Measurements from ENCODE around the gene ADGRL1. TPM values are rescaled to one million over a fixed set of nuclear protein-coding genes. Genes with fewer than 3 reads are reported as not detected.
A peak's percentile ranks its signal among the peaks of the same experiment; 100 is the strongest.
"Not testable (repeated sequence)": the region's sequence is repeated elsewhere in the genome, so short reads cannot be mapped to it uniquely, and the experiment has no call there.

ADGRL1 gene
- total and polyA plus RNA-seq, 2 experiments from 2014 or later = 19.6 to 55.8 TPM

DNA sequence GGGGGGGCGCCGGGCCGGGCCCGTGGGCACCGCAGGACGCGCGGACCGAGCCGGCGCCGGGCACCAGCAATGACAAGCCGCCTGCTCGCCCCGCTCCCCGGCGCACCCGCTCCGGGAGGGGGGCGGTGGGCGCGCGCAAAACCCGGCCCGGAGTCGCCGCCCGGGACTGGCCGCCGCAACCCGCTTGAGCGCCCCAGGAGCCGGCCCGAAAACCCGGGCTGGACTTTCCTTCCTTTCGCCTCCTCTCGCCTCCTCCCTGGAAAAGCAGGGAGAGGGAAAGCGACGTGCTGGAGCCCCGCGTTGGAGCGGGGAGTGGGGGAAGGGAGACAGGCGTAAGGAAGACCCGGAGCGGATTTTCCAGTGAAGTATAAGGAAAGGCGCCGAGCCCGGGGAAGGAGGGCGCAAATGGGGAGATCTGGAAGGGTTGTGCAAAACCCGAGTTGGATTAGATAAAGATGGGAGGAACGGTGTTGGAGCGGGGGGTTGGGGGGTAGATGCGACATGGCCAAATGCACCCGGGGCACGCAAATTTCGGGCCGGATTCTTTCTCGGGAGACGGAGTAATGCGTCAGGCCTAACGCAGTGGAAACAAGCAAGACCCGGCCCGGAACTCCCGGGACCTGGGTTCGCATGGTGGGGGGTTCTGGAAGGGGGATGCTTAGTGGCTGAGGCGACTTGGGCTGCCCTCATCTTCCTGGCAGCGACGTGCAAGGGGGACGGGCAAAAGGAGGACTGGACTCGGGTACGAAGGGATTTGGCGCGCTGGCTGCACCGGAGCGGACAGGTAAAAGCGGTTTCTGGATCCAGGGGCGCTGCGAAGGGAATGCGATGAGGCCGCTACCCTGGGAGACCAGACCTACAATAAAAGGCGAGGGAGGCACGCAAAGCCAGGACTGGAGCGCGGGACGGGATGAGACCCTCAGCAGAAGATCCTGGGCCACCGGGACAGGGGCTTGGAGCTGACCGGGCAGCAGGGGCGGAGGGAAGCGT lies 1.1 kb upstream of the ADGRL1 start:
- H3K9me3 ChIP-seq (ENCODE audit: low read depth); H3K27me3 ChIP-seq; H3K36me3 ChIP-seq; H3K4me1 ChIP-seq (ENCODE audit: low read depth): not testable (repeated sequence)
- peak; percentile 95 to 98 for DNase-seq (ENCODE audit: low read depth in 1 of 2, low spot score in 1 of 2)
- Histone ChIP-seq H3K4me3 (peak overlapping the region; percentile 61), H3K27ac (peak overlapping the region; percentile 90)

DNA sequence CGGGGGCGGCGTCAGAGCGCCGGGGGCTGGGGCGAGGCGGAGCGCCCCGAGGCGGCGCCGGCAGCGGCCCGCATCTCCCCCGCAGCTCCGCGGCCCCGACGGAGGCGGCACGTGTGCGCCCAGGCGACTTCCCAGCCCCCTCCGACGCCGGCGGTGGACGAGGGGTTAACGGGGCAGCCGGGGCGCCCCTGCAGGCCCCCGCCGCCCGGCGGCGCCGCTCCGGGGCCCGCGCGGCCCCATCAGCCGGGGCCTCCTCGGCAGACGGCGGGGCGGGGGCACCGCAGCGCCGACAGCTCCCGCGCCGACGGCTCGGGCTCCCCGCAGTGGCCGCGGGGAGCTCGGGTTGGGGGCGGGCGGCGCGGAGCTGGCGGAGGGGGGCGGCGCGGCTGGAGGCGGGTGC lies 339 bp upstream of the ADGRL1 start:
- not testable (repeated sequence) for H3K4me1 ChIP-seq (ENCODE audit: low read depth); H3K27ac ChIP-seq; H3K27me3 ChIP-seq; H3K9me3 ChIP-seq (ENCODE audit: low read depth); H3K36me3 ChIP-seq
- peak; percentile 30 to 38 for DNase-seq (ENCODE audit: low read depth in 1 of 2, low spot score in 1 of 2)
- peak overlapping the region; percentile 93 for H3K4me3 ChIP-seq

DNA sequence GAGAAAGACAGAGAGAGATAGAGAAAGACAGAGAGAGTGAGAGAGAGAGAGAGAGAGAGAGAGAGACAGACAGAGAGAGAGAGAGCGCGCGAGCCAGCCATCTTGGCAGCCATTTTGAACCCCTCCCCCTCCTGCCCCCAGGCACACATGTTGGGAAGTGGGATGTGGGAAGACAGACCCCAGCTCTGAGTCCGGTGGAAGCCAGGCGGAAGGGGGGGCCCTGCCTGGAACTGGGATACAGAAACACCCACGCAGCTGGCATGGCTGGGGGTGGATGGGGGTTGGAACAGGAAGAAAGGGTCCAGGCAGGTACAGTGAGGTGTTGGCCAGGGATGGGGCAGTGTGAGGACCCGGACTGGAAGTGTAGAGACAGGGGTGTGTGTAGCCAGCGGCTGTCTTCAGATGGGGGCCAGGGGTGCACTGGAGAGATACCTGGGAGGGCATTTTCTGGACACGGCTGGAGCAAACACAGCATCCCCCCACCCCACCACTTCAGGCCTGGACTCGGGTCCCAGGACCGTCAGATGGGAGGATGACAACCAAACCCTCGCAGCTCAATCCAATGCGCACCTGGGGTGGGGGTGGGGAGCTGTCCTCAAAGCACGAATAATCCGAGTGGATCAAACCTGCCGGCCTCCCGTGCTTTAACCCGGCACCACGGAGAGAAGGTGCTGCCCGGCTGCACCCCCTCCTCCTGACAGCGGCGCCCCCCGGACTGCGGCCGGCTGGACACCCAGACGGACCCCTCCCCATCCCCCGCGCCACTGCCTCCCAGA lies 1.1 kb downstream of the ADGRL1 start:
- not testable (repeated sequence) for H3K4me1 ChIP-seq (ENCODE audit: low read depth); H3K9me3 ChIP-seq (ENCODE audit: low read depth); H3K27ac ChIP-seq; H3K36me3 ChIP-seq; H3K27me3 ChIP-seq; DNase-seq (ENCODE audit: low read depth in 1 of 2, low spot score in 1 of 2)
- H3K4me3 ChIP-seq = peak overlapping the region; percentile 93

DNA sequence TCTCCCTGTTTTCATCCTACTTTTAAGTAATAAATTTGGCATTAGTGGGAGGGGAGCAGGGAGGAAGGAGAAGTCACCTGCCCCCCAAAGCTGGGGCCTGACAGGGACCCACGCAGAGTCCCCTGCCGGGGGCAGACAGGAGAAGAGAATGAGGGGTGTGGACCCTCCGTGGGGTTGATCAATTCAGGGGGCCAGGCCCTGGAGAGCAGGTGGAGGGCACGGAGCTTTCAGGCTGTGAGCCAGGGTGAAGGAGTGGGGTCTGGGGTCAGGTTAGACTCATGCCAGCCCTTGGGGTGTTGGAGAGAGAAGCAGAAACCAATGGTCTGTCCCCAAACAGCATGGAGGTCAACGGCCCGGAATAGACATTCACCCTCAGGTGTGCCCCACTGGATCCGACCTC lies 1.8 kb downstream of the ADGRL1 start:
- H3K27ac ChIP-seq; DNase-seq (ENCODE audit: low read depth in 1 of 2, low spot score in 1 of 2): not testable (repeated sequence)
- H3K4me3 ChIP-seq = peak overlapping the region; percentile 93

DNA sequence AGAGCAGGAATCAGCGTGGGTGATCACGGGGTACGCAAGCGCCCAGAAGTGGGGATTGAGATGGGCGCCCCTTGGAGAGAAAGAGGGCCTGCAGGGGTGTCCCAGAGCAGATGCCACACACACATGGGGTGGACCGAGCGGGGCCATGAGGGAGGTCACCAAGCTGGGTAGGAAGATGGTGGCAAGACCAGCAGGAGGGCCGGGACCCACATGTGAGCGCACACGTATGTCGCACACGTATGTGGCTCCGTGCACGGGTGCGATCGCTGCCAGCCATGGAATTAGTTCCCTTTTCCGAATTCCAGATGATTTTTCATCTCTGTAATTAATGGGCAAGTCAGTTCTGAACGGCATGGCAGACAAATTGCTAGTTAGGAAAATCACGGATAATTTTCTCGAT lies 2.2 kb downstream of the ADGRL1 start:
- H3K27me3 ChIP-seq; H3K36me3 ChIP-seq; H3K9me3 ChIP-seq (ENCODE audit: low read depth); DNase-seq (ENCODE audit: low read depth in 1 of 2, low spot score in 1 of 2); H3K27ac ChIP-seq; H3K4me1 ChIP-seq (ENCODE audit: low read depth); H3K4me3 ChIP-seq: not testable (repeated sequence)

More for the DNA sequence above, 1.8 kb downstream of the ADGRL1 start:
- H3K4me1 ChIP-seq (ENCODE audit: low read depth); H3K27me3 ChIP-seq; H3K9me3 ChIP-seq (ENCODE audit: low read depth); H3K36me3 ChIP-seq: not testable (repeated sequence)

DNA sequence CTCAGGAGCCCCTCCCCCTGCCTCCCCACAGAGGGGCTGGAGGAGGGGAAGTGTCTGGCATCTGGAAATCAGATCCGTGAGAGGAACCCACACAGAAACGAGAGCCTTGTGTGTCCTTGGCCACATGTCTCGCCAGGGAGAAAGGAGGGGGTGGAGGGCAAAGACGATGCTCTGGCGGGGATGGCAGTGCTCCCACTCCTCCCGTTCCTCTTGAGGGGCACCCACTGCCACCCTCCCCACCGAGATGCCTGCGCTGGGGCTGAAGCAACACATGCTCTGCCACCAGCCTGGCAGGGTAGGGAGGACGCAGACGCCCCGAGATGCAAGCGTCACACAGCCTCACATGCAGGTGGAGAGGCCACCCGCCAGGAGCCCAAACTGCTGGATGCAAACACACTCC lies 2.8 kb downstream of the ADGRL1 start:
- Histone ChIP-seq H3K27ac (no peak overlapping the region), H3K36me3 (no peaks in the 10 kb centered on the region), H3K4me1 (ENCODE audit: low read depth) (peaks cover 7% of the 10 kb centered on the region), H3K9me3 (ENCODE audit: low read depth) (no peaks in the 10 kb centered on the region), H3K4me3 (no peak overlapping the region), H3K27me3 (no peaks in the 10 kb centered on the region)
- DNase-seq (ENCODE audit: low read depth in 1 of 2, low spot score in 1 of 2) = no peak
- TF ChIP-seq, protein P1, sequence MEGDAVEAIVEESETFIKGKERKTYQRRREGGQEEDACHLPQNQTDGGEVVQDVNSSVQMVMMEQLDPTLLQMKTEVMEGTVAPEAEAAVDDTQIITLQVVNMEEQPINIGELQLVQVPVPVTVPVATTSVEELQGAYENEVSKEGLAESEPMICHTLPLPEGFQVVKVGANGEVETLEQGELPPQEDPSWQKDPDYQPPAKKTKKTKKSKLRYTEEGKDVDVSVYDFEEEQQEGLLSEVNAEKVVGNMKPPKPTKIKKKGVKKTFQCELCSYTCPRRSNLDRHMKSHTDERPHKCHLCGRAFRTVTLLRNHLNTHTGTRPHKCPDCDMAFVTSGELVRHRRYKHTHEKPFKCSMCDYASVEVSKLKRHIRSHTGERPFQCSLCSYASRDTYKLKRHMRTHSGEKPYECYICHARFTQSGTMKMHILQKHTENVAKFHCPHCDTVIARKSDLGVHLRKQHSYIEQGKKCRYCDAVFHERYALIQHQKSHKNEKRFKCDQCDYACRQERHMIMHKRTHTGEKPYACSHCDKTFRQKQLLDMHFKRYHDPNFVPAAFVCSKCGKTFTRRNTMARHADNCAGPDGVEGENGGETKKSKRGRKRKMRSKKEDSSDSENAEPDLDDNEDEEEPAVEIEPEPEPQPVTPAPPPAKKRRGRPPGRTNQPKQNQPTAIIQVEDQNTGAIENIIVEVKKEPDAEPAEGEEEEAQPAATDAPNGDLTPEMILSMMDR (IDR thresholded peaks at IDR 0.05; ENCODE audit: low read depth, low read length) = no peak

DNA sequence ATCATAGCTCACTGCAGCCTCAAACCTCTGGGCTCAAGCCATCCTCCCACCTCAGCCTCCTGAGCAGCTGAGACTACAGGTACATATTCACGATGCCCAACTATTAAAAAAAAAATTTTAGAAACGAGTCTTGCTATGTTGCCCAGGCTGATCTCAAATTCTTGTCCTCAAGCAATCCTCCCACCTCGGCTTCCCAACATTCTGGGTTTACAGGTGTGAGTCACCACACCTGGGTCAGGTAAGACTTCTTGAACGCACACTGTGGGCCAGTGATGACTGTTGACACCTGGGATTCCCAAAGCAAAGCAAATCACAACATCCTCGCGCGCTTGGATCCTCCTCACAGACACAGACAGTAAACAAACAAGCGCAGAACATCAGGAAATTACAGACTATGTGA lies 4.5 kb downstream of the ADGRL1 start:
- not testable (repeated sequence) for H3K27me3 ChIP-seq; DNase-seq (ENCODE audit: low read depth in 1 of 2, low spot score in 1 of 2); H3K27ac ChIP-seq; H3K36me3 ChIP-seq; H3K9me3 ChIP-seq (ENCODE audit: low read depth); H3K4me1 ChIP-seq (ENCODE audit: low read depth); H3K4me3 ChIP-seq

DNA sequence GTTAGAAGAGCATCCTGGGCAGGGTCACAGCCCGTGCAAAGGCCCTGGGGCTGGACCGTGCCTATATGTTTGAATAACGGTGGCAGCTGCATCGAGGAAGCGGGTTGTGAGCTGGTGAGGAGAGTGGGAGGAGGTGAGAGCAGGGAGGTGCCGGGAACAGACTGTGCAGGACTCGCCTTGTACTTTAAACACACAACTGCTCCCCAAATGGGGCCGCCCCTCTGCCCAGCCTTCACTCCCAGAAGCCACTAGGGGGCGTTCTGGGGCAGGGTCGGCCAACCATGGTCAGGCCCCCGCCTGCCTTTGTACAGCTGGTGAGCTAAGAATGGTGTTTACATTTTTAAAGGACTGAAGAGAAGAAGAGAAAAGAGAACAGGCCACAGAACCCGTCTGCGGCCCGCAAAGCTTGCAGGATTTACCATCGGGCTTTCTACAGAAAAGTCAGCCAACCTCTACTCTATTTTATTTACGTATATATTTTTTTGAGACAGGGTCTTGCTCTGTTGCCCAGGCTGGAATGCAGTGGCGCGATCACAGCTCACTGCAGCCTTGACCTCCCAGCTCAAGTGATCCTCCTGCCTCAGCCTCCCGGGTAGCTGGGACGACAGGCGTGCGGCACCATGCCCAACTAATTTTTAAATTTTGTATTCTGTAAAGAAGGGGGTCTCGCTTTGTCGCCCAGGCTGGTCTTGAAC lies 5.7 kb downstream of the ADGRL1 start:
- H3K27ac ChIP-seq; H3K9me3 ChIP-seq (ENCODE audit: low read depth); H3K36me3 ChIP-seq; H3K4me1 ChIP-seq (ENCODE audit: low read depth); H3K27me3 ChIP-seq; H3K4me3 ChIP-seq: not testable (repeated sequence)
- TF ChIP-seq, protein P1 (IDR thresholded peaks at IDR 0.05; ENCODE audit: low read depth, low read length) = peak; percentile 59
- DNase-seq (ENCODE audit: low read depth in 1 of 2, low spot score in 1 of 2) = peak in 1 of 2 donors; percentile 47

All from cardiac muscle cell (in vitro differentiated cells and primary cell).